Activated CD4-positive, CD25-positive, alpha-beta regulatory T cell treated with anti-CD3 and anti-CD28 coated beads, Interleukin-2, amount 50 U/mL, for 16 hours (primary cell): ENCODE measurements around the gene CRABP2.
A peak's percentile ranks its signal among the peaks of the same experiment; 100 is the strongest.

Experiments
- DNase-seq: peaks from one replicate; pipeline ENCODE4 v3.0.0-alpha.2; 2020; ENCODE audit warnings: low read depth, low spot score

Gene CRABP2

DNA sequence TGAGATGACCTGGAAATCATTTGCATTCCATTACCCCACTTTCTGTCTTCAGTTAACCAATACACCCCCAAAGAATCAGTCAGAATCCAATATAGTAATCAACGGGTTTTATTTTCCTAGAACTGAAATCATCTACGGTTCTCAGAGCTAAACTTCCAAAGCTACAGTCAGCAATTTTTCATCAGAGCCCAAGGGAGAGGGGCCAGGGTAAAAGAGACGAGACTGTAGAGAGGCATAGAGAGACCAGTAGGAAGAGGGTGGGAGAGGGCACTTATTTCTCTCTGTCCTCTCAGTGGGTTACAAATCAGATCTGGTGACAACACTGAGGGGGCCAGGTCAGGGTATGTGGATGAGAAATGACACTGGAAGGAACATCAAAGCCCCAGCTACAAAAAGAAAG, 36.6 kb upstream of the CRABP2 start:
- DNase-seq: no peak

DNA sequence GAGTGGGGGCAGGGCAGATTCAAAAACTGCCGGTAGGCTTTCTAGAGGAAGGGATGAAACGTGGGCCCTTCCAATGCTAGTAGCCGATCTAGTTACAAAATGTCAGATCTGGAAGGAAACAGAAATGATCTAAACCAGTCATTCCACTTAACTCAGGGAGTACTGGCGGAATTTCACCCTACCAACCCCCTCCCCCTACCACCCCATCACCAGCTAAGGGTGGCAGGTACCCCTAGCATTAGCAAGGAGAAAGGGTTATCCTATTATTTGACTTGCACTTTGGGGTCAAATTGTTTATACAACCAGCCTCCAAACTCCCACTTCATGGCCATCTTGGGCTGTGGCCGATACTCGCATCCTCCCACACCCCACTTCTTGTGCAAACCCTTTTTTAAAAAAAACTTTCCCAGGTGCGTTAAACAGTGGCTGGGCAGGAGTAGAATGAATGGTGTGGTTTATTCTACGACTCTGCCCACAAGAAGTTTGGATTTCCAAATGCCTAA, 36.1 kb upstream of the CRABP2 start:
- DNase-seq: no peak

DNA sequence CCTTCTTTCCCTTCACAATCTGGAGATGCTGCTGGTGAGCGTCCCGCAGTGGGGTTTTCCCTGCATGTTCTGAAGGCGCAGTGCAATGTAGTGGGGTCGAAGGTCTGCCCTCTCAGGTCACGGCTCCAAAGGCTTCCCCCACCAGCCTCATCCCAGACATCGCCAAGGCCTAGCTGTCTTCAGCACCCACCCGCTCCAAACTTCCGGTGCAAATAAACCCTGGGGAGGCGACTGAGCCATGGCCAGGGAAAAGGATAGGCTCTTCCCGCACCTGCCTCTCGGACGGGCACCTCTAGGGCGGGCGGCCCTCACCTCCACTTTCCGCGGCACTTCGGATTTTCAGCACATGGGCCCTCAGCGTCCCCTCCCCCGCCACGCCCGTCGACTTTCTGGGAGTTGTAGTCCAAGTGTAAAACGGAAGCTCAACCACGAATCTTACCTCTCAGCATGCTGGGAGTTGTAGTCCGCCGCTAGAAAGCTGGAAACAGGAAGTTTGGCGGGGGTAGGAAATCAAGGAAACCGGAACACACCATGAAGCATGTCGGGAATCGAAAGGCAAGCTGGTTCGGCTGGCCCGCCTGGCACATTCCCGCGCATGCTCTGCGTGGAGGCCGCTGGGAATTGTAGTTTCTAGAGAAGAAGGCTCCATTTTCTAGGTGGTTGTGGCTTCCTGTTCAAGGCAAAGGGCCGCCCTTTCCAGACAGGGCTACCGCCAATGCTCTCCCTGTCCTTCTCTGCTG, 35.5 kb upstream of the CRABP2 start, which contains the start of gene MRPL24:
MRPL24 (minus strand) TSS at position 348 of the 740 bp plus-strand sequence. CDS start 2,384 bp downstream, outside the sequence.
- peak; percentile 97 for DNase-seq

DNA sequence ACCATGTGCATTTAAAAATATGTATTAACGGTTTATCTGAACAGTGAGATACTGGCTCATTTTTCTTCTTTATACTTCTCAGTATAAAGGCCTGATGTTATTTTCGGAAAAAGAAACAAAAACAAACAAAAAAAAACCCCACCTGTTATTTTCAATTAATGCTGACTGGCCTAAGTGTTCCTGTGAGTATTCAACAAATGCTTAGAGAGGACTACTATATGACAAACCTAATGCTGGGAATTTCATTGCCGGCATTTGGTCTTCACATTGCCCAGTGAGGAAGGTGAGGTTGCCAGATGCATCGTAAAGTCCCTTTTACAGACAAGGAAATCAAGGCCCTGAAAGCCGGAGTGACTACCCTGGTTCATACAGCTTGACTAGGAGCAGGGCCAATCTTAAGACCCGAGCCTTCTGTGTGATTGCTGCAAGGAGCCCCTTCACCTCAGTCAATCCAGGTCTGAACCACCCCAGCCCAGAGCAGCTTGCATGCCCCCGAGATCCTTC, 34.9 kb upstream of the CRABP2 start:
- no peak for DNase-seq

DNA sequence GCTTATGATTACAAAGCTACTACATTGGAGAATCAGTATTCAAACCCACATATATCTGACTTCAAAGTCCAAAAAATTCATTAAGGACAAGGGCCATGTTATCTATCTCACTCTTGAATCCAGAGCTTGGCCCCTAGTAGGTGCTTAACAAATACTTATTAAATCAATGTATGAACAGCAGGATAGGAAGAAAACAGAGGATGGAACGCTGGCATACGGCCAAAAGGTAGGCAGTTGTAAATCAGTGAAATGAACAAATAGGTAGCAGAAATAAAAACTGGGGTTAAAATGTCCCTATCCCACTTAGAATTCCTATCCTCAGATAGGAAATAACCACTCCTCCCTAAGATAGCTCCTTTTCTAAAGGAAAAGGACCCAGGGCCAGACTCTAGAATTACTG, 33.5 kb upstream of the CRABP2 start:
- no peak for DNase-seq

DNA sequence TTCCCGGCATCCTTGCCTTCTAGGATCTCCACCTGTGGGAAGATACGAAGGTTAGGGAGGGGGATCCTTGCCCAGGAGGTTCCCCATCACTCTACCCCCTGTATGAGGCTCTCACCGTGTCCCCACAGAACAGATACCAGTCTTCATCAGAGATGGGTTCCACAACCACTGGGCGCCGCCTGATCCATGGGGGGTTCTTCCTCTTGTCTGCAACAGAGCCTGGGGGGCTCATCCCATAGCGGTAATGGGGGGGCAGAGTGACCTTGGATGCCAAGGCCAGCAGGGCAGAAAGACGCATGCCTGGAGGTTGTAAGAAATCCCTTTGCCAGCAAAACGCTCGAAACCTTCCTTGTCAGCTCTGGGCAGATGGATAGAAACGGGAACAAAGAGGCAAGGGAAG, 33.0 kb upstream of the CRABP2 start:
- no peak for DNase-seq

DNA sequence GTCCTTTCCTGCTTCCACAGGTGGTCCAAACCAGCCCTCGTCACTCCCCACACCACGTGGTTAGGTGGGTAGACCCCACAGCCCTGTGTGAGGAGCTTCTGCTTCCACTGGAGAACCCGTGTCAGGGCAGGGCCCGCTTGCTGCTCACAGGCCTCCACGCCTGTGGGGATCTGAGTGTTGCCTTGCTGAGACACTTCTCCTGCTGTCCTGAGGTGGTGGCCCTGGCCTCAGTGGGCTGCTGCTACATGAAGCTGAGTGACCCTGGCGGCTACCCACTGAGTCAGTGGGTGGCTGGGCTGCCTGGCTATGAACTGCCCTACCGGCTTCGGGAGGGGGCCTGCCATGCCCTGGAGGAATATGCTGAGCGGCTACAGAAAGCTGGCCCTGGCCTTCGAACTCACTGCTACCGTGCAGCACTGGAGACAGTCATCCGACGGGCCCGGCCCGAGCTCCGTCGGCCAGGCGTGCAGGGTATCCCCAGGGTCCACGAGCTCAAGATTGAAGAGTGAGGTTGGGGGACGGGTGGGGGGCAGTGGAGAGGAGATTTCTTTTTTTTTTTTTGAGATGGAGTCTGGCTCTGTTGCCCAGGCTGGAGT, 28.7 kb upstream of the CRABP2 start:
- DNase-seq: no peak

DNA sequence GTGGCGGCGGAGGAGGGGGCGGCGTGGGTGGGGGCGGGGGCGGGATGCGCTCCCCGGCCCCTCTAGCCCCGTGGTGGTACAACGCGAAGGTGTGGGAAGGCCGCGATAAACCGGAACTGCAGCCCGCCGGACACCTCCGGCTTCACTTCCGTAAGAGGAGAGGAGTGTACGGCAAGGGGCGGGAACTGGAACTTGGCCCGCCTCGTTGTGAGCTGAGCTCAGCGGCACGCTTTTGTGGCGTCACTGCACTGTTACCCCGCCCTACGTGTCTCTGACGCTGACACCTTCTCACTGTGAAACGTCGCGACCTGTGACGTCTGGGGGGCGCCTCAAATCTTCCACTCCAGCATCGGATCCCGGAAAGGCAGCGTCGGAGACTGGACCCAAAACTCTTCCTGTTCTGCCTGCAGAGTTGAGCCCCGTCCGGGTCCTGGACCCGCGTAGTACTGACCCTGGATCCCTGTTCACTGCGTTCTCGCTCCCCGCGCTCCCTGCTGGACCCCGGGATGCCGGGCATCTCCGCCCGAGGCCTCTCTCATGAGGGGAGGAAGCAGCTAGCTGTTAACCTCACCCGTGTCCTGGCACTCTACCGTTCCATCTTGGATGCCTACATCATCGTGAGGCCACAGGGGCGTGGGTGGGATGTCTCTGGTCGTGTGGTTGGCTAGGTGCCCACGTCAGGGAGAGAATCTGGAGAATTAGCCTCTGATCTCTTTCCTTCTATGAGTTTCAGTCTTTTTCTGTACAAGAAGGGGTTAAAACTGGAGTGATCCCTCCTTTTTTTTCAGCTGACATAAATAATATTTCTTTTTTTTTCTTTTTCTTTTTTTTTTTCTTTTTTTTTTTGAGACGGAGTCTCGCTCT, 23.4 kb upstream of the CRABP2 start, which contains the start of gene ISG20L2:
ISG20L2 (minus strand) TSS at position 168 of the 864 bp plus-strand sequence. CDS start 1,114 bp downstream, outside the sequence.
- peak; percentile 92 for DNase-seq

DNA sequence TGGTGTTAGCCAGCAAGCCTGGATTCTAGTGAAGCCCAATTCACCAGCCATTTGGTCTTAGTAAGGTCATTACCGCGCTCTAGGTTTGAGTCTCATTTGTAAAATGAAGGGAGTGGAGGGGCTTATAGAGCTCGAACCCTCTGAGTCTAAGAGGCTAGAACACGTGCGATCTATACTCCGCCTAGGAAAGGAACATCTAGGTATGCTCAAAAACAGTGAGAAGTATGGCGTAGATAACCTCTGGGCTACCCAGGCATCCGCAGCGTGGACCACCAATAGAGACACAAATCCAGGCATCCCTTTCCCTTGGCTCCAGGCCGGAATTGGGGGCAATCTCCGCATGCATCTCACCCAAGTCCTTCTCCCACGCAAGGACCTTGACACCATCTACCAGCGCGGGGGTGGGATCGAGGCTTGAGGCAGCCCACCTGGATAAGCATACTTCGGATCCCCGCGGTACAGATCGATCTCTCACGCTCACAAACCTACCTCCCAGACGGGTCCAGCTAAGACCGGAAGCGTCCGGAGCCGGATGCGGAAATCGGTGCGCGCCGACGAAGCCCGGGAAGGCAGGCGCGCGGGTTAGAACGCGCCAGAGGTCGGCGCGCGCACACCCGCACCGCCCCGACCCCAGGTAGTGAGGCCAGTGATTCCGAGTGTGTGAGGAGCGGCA, 22.7 kb upstream of the CRABP2 start, which contains the start of gene METTL25B:
METTL25B (plus strand) TSS at position 544 of the 673 bp plus-strand sequence. CDS start 636 bp downstream, outside the sequence.
- DNase-seq: peak; percentile 53

DNA sequence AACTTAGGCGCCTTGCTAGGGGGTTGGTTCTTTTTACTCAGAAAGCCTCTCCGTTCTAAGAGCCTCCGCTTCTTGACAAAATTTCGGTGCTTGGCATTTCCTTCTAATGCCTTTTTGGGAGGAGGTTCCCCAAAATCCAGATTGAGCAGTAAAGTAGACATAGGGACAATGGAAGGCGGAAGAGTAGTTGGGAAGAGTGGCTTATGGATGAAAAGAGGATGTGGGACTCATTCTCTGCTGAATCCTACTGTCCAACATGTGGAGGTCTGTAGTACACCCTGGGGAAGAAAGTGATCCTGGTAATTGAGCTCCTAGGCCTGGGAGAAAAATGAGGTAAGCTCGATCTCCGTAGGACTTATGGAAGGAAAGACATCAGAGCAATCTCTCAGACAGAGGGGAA, 22.1 kb upstream of the CRABP2 start:
- DNase-seq: no peak

DNA sequence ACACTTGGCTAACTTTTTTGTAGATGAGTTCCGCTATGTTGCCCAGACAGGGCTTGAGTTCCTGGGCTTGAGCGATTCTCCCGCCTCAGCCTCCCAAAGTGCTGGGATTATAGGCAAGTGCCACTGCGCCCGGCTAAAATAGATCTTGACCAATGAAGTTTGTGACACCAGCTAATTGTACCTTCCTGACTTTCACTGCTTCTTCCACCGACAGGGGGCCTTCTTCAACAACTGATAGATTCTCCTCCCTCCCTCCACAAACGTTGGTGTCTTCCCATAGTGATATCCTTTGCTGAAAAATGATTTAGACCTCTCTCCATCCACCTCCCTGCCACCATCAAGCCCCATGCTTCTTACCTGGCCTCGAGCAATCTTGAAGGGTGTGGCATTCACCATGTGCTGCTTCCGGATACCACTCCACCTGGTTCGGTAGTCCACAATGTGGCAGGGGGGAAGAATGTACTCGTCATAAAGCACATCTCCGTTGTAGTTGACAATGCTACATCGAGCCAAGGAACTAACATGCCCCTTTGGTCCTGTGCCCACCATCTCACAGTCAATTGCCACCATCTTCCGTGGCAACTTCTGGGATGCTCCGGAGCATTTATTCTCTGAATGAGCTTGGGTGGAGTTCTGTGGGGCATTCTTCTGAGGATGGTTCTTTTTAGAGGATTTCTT, 21.3 kb upstream of the CRABP2 start:
- DNase-seq: no peak

DNA sequence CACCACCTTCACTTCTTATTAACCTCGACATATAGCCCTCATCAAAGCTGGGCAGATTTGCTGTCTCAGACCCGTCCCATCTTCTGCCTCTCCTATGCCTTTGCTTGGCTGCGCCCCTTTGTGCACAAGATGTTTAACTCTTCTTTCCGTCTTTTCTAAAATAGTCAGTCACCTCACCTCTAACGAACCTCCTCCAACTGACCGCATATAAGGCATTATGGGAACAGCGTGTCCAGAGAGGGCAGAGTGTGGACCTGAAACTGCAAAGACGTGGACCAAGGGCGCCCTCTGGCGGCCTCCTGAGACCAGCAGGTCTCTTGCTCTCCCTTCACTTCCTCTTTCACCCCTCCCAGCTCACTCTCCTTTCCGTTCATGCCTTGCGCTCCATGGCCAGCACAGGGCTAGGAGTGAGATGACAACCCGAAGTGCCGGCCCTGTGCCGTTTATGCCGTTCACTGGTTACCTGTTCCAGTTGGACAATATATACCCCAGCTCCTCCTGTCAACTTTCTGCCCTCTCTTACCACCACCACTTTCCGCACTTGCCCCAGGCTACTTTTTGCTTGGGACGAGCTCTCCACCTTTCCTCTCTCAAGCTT, 20.4 kb upstream of the CRABP2 start:
- peak; percentile 65 for DNase-seq

DNA sequence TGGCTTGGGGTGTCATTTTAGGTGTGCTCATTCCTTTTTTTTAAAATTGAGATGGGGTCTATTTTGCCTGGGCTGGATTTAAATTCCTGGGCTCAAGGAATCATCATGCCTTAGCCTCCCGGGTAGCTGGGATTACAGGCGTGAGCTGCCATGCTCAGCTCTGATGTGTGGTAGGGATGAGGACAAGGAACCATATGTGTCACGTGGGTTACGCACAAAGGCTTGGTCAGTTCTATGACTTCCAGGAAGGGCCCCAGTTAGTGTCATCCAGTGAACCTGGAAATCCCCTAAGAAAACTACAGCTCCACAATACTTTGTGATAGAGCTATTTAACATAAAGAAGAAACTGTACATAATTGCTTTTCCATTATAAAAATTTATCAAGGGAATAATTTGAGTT, 16.2 kb upstream of the CRABP2 start:
- no peak for DNase-seq

DNA sequence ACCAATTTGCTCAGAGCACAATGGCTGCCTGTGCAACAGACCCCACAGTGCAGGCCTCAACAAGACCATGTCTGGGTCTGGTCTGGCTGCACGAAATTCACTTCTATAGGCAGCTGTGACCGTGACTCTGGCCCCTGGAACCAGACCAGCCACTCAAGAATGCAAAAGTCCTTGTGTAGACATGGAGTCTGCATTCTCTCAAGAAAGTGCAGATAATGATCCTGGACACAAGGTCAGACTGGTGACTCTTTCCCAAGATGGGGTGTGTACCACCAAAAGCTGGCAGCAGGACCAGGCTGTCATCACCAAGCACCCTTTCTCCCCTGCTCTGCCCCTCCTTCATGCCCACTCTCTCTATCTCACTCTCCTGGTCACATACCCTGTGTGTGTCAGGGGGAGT, 15.7 kb upstream of the CRABP2 start:
- DNase-seq: no peak

DNA sequence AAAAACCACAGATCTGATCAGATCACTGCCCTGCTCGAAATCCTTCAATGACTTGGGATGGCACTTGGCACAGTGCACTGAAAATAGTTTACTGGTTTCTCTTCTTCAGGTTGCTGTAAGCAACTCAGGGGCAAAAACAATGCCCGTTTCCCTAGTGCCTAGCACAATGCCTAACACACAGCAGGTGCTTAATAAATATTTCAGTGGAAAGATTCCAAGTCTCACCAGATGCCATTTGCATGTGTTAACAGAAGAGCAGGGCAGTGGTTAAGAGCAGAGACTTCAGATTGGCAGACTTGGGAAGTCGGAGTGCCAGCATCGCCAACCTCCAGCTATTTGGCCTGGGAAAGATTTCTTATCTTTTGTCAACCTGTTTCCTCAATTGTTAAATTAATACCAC, 12.0 kb upstream of the CRABP2 start:
- DNase-seq: no peak

DNA sequence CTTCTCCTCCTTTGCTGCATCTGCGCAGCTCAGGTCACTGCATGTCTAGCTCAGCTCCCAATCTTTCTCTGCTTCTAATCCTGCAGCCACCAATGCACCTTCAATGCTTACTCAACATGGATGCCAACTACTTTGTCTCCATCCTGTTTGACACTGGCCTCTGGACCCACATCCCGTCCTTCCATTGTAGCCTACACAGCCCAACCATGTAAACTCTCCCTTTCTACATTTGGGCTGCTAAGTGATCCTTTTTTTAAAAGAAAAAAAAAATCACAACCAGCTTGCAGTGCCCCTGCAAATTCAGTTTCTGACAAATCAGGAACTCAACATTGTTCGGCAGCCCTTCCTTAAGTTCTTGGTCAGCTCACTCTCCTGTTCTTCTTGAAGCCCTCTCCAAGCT, 9.4 kb upstream of the CRABP2 start:
- no peak for DNase-seq

DNA sequence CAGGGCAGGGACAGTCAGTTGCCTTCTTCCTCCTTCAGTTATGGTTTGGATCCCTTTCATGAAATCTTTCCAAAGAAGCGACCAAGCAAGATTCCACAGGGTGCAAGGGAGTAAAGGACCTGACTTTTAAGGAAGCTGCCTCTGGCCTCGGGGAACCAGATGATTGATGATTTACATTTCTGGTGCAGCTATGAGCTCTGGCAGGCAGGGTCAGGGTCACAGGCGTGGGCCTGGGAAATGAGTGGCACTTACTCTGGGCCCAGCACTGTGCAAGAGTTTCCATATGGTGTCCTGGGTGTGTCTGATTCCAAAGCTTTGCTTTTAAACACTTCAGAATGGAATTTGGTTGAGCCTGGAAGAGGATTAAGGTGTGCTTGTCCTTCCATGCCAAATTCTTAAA, 7.2 kb upstream of the CRABP2 start:
- DNase-seq: no peak

DNA sequence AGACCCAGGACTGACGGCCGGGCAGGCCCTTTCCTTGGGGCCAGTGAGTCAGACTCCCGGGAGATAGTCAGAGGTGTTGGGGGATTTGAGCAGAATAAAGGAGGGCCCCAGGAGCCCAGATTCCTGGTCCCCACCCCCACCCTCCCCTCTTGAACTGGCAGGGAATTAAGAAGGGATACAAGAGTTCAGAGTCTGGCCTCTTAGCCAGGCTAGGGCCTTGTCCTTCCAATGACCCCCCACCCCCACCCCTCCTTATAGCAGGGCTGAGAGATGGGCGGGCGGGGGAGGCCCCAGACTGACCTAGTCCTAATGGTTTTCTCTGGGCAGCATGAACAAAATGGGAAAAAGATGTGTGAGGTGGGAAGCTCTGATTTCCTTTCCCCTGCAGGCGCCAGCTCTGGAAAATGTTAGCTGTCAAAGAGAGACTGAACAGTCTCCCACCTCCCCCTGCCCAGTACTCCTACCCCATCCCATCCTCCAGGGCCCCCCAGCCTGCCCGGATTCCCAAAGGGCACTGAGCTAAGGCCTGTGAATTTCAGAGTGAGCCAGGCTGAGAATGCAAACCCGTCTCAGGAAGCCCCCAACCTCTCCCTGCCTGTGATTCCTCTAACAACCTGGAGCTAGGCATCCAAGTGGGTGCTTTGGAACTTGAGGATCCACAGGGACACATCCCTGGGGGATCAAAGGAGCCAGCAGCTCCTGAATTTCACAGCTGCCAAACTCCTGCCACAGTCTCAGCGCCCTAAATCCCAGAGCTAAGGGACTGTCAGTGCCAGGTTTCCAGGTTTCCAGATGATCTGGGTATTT, 5.8 kb upstream of the CRABP2 start:
- DNase-seq: no peak

DNA sequence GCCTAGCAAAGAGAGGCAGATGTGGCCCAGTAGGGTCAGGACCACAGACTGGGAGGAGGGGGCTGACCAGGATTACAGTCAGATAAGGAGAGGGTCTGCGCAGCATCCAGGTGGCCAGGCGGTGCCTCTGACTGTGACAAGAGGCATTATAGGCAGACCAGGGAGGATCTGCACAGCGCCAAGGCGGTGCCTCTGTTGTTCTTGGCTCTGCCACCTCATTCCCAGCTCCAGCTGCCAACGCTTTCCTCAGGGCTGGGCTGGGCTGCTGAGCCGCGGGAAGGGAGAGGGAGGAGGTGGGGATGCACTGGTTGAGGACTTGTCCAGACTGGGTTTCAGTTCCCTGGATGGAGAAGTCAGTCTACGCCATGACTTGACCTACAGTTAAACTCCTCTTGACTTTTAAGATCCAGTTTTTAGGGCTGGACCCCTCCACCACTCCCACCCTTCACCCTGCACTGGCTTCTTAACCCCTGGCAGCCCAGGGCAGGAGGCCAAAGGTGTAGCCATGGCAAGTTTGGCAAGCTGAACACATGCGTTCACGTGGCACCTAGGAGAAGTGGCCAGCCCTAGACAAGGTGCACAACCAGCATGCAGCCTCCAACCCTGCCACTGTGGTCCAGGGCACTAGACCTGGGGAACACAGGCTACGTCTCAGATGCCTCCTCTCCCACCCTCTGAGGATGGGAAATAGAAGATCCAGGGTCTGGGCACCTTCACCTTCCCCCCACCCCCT, 4.5 kb upstream of the CRABP2 start:
- no peak for DNase-seq
